Vagina (tissue), 2 donors: Measurements from ENCODE around the gene KPNB1. TPM values are rescaled to one million over a fixed set of nuclear protein-coding genes. Genes with fewer than 3 reads are reported as not detected.
A peak's percentile ranks its signal among the peaks of the same experiment; 100 is the strongest.

Source experiments
- DNase-seq, 2 donors: peaks; one replicate each; pipeline ENCODE4 v3.0.0-alpha.2; 2017; ENCODE audit errors: extremely low spot score in 2 of 2
- H3K27ac ChIP-seq: fragments of 200-600 bp; sonication (generic); one replicate; pipeline ENCODE4 v1.5.1; 2019
- H3K27me3 ChIP-seq: fragments of 200-600 bp; sonication (generic); one replicate; pipeline ENCODE4 v1.5.1; 2019
- H3K36me3 ChIP-seq, 2 donors: fragments of 200-600 bp; sonication (generic); one replicate each; pipeline ENCODE4 v1.5.1; 2017 to 2019
- H3K4me1 ChIP-seq: fragments of 200-600 bp; sonication (generic); one replicate; pipeline ENCODE4 v1.5.1; 2019
- H3K4me3 ChIP-seq, 2 donors: fragments of 200-600 bp; sonication (generic); 1 replicate in 1 of 2; 2 replicates in 1 of 2; pipeline ENCODE4 v1.5.1; 2016 to 2019
- H3K9me3 ChIP-seq: fragments of 200-600 bp; sonication (generic); one replicate; pipeline ENCODE4 v1.5.1; 2019
- CTCF ChIP-seq, 3 experiments: fragments of 450-650 bp in 2 of 3; fragments of 200-600 bp in 1 of 3; sonication (generic) in 1 of 3; IDR thresholded peaks; one replicate each; pipeline ENCODE4 v1.5.1; 2017 to 2019; ENCODE audit warnings: antibody characterized with exemption in 3 of 3, mild to moderate bottlenecking in 2 of 3, moderate library complexity in 2 of 3
- POLR2A ChIP-seq, 2 donors: fragments of 450-650 bp; IDR thresholded peaks; one replicate each; pipeline ENCODE4 v1.6.1; 2017; ENCODE audit warnings: antibody characterized with exemption in 2 of 2, mild to moderate bottlenecking in 2 of 2, moderate library complexity in 2 of 2
- POLR2AphosphoS5 ChIP-seq, 2 donors: sonication (generic); formaldehyde crosslinking; IDR thresholded peaks; one replicate each; pipeline ENCODE4 v1.9.0; 2017; ENCODE audit warnings: antibody characterized with exemption in 2 of 2, mild to moderate bottlenecking in 2 of 2, low read depth in 1 of 2; ENCODE audit not compliant: insufficient read depth in 1 of 2
- intact Hi-C: fragments of 100-400 bp; cut with DNase I; formaldehyde crosslinking; loops from one replicate; pipeline ENCODE4 v1.15.1; 2023
- total RNA-seq: library from RNA; depleted of rRNA; stranded (reverse); fragments of >200 nt; gene quantifications from one replicate; pipeline ENCODE4 v1.2.3, GENCODE V29; 2016

The KPNB1 gene
- total RNA-seq, 1 donor from 2014 or later, result 157 TPM

- no peak for DNase-seq
- no peak overlapping the region for H3K4me3 ChIP-seq
- H3K27me3 ChIP-seq, result no peaks in the 10 kb centered on the region
- TF ChIP-seq POLR2AphosphoS5 (IDR thresholded peaks at IDR 0.05; ENCODE audit: insufficient read depth in 1 of 2, low read depth in 1 of 2), result no peak
- no peak for TF ChIP-seq CTCF (IDR thresholded peaks at IDR 0.05)
- no peak for TF ChIP-seq POLR2A (IDR thresholded peaks at IDR 0.05)
- H3K9me3 ChIP-seq, result no peaks in the 10 kb centered on the region
- H3K36me3 ChIP-seq, result peaks cover 0 to 43% of the 10 kb centered on the region in 2 donors
- peaks cover 16% of the 10 kb centered on the region for H3K4me1 ChIP-seq
- intact Hi-C loops, result no loop called here
- H3K27ac ChIP-seq, result peak overlapping the region; percentile 47
Measured at GRCh38 chr17:47621293-47622179, 28.2 kb upstream of the KPNB1 start.

GRCh38 chr17:47622180-47622549 lies 27.6 kb upstream of the KPNB1 start:
- no peak for TF ChIP-seq CTCF (IDR thresholded peaks at IDR 0.05)
- no peak for TF ChIP-seq POLR2AphosphoS5 (IDR thresholded peaks at IDR 0.05; ENCODE audit: insufficient read depth in 1 of 2, low read depth in 1 of 2)
- TF ChIP-seq POLR2A (IDR thresholded peaks at IDR 0.05), result no peak
- Histone ChIP-seq H3K4me1 (peaks cover 16% of the 10 kb centered on the region), H3K9me3 (no peaks in the 10 kb centered on the region), H3K27ac (peak overlapping the region; percentile 47), H3K27me3 (no peaks in the 10 kb centered on the region), H3K36me3 (peaks cover 0 to 39% of the 10 kb centered on the region in 2 donors), H3K4me3 (no peak overlapping the region)
- no peak for DNase-seq
- intact Hi-C loops, result no loop called here

GRCh38 chr17:47624727-47625068 lies 25.0 kb upstream of the KPNB1 start:
- Histone ChIP-seq H3K27ac (no peak overlapping the region), H3K9me3 (no peaks in the 10 kb centered on the region), H3K4me3 (no peak overlapping the region), H3K27me3 (no peaks in the 10 kb centered on the region), H3K36me3 (peaks cover 0 to 14% of the 10 kb centered on the region in 2 donors), H3K4me1 (peaks cover 16% of the 10 kb centered on the region)
- no peak for DNase-seq
- TF ChIP-seq CTCF (IDR thresholded peaks at IDR 0.05) (no peak), POLR2A (IDR thresholded peaks at IDR 0.05) (no peak), POLR2AphosphoS5 (IDR thresholded peaks at IDR 0.05; ENCODE audit: insufficient read depth in 1 of 2, low read depth in 1 of 2) (no peak)
- intact Hi-C loops, result no loop called here

GRCh38 chr17:47628014-47628566 lies 21.6 kb upstream of the KPNB1 start:
- no peaks in the 10 kb centered on the region for H3K4me1 ChIP-seq
- H3K4me3 ChIP-seq, result no peak overlapping the region
- intact Hi-C loops, result no loop called here
- H3K27me3 ChIP-seq, result no peaks in the 10 kb centered on the region
- TF ChIP-seq POLR2A (IDR thresholded peaks at IDR 0.05) (no peak), CTCF (IDR thresholded peaks at IDR 0.05) (no peak), POLR2AphosphoS5 (IDR thresholded peaks at IDR 0.05; ENCODE audit: insufficient read depth in 1 of 2, low read depth in 1 of 2) (no peak)
- H3K27ac ChIP-seq, result no peak overlapping the region
- no peaks in the 10 kb centered on the region for H3K9me3 ChIP-seq
- peaks cover 0 to 7% of the 10 kb centered on the region in 2 donors for H3K36me3 ChIP-seq
- DNase-seq, result no peak

- Histone ChIP-seq H3K27me3 (no peaks in the 10 kb centered on the region), H3K36me3 (no peaks in the 10 kb centered on the region), H3K9me3 (no peaks in the 10 kb centered on the region), H3K4me3 (no peak overlapping the region), H3K27ac (no peak overlapping the region), H3K4me1 (no peaks in the 10 kb centered on the region)
- intact Hi-C loops, result no loop called here
- TF ChIP-seq POLR2AphosphoS5 (IDR thresholded peaks at IDR 0.05; ENCODE audit: insufficient read depth in 1 of 2, low read depth in 1 of 2) (no peak), POLR2A (IDR thresholded peaks at IDR 0.05) (no peak), CTCF (IDR thresholded peaks at IDR 0.05) (no peak)
- no peak for DNase-seq
Measured at GRCh38 chr17:47629826-47630225, 19.9 kb upstream of the KPNB1 start.
